ENCODE data around the gene TCF12.

Gene TCF12

GRCh38 chr15:56969265-56969895 is 50.9 kb downstream of the TCF12 start:
- Histone ChIP-seq H3K27me3 (replicated peaks; ENCODE audit: control insufficient read depth, insufficient read depth, low read length, poor library complexity, severe bottlenecking) (no peaks in the 10 kb centered on the region), H3K4me1 (ENCODE audit: control insufficient read depth, insufficient read depth, low read length, poor library complexity, severe bottlenecking) (no peaks in the 10 kb centered on the region), H3K36me3 (ENCODE audit: control insufficient read depth, insufficient read depth, low read length) (no peaks in the 10 kb centered on the region), H3K4me3 (ENCODE audit: insufficient read depth, low read depth, low read length, poor library complexity, severe bottlenecking) (no peak overlapping the region), H3K9me3 (ENCODE audit: control insufficient read depth, low read length) (no peaks in the 10 kb centered on the region), H3K27ac (ENCODE audit: insufficient read depth, low read length, poor library complexity, severe bottlenecking) (no peak overlapping the region)
- DNase-seq: no peak

- no peak for DNase-seq
- no peak overlapping the region for H3K4me3 ChIP-seq (ENCODE audit: insufficient read depth, low read depth, low read length, poor library complexity, severe bottlenecking)
- no peak overlapping the region for H3K27ac ChIP-seq (ENCODE audit: insufficient read depth, low read length, poor library complexity, severe bottlenecking)
- no peaks in the 10 kb centered on the region for H3K4me1 ChIP-seq (ENCODE audit: control insufficient read depth, insufficient read depth, low read length, poor library complexity, severe bottlenecking)
- H3K27me3 ChIP-seq (replicated peaks; ENCODE audit: control insufficient read depth, insufficient read depth, low read length, poor library complexity, severe bottlenecking): no peaks in the 10 kb centered on the region
- no peaks in the 10 kb centered on the region for H3K9me3 ChIP-seq (ENCODE audit: control insufficient read depth, low read length)
- H3K36me3 ChIP-seq (ENCODE audit: control insufficient read depth, insufficient read depth, low read length): no peaks in the 10 kb centered on the region
Observed at GRCh38 chr15:56971571-56971970, 53.1 kb downstream of the TCF12 start.

GRCh38 chr15:56972016-56972415 is 53.6 kb downstream of the TCF12 start:
- no peaks in the 10 kb centered on the region for H3K9me3 ChIP-seq (ENCODE audit: control insufficient read depth, low read length)
- no peaks in the 10 kb centered on the region for H3K4me1 ChIP-seq (ENCODE audit: control insufficient read depth, insufficient read depth, low read length, poor library complexity, severe bottlenecking)
- no peak overlapping the region for H3K4me3 ChIP-seq (ENCODE audit: insufficient read depth, low read depth, low read length, poor library complexity, severe bottlenecking)
- H3K27ac ChIP-seq (ENCODE audit: insufficient read depth, low read length, poor library complexity, severe bottlenecking): no peak overlapping the region
- no peaks in the 10 kb centered on the region for H3K27me3 ChIP-seq (replicated peaks; ENCODE audit: control insufficient read depth, insufficient read depth, low read length, poor library complexity, severe bottlenecking)
- DNase-seq: no peak
- no peaks in the 10 kb centered on the region for H3K36me3 ChIP-seq (ENCODE audit: control insufficient read depth, insufficient read depth, low read length)

DNA sequence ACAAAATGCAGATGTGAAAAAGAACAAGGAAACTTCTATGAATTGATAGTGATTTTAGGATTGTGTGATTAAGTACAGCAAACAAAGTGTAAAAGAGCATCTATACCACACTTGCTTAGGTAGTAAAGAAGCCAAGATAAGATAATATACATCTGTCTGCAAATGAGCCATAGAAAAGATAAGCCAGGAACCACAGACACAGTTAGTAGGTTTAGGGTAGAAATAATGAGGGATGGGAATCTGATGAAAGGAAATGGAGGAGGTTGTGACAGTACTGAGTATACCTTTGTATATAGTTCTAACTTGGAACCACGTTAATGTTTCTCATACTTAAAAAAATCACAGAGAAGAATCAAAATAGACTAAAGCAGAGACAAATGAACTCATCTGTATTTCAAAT is 54.0 kb downstream of the TCF12 start:
- H3K4me3 ChIP-seq (ENCODE audit: insufficient read depth, low read depth, low read length, poor library complexity, severe bottlenecking): no peak overlapping the region
- H3K9me3 ChIP-seq (ENCODE audit: control insufficient read depth, low read length): no peaks in the 10 kb centered on the region
- no peaks in the 10 kb centered on the region for H3K4me1 ChIP-seq (ENCODE audit: control insufficient read depth, insufficient read depth, low read length, poor library complexity, severe bottlenecking)
- no peak overlapping the region for H3K27ac ChIP-seq (ENCODE audit: insufficient read depth, low read length, poor library complexity, severe bottlenecking)
- DNase-seq: no peak
- H3K27me3 ChIP-seq (replicated peaks; ENCODE audit: control insufficient read depth, insufficient read depth, low read length, poor library complexity, severe bottlenecking): no peaks in the 10 kb centered on the region
- H3K36me3 ChIP-seq (ENCODE audit: control insufficient read depth, insufficient read depth, low read length): no peaks in the 10 kb centered on the region

- no peaks in the 10 kb centered on the region for H3K27me3 ChIP-seq (replicated peaks; ENCODE audit: control insufficient read depth, insufficient read depth, low read length, poor library complexity, severe bottlenecking)
- DNase-seq: no peak
- no peak overlapping the region for H3K4me3 ChIP-seq (ENCODE audit: insufficient read depth, low read depth, low read length, poor library complexity, severe bottlenecking)
- no peaks in the 10 kb centered on the region for H3K36me3 ChIP-seq (ENCODE audit: control insufficient read depth, insufficient read depth, low read length)
- no peaks in the 10 kb centered on the region for H3K9me3 ChIP-seq (ENCODE audit: control insufficient read depth, low read length)
- no peak overlapping the region for H3K27ac ChIP-seq (ENCODE audit: insufficient read depth, low read length, poor library complexity, severe bottlenecking)
- H3K4me1 ChIP-seq (ENCODE audit: control insufficient read depth, insufficient read depth, low read length, poor library complexity, severe bottlenecking): no peaks in the 10 kb centered on the region
Observed at GRCh38 chr15:56973463-56973862, 55.0 kb downstream of the TCF12 start.

DNA sequence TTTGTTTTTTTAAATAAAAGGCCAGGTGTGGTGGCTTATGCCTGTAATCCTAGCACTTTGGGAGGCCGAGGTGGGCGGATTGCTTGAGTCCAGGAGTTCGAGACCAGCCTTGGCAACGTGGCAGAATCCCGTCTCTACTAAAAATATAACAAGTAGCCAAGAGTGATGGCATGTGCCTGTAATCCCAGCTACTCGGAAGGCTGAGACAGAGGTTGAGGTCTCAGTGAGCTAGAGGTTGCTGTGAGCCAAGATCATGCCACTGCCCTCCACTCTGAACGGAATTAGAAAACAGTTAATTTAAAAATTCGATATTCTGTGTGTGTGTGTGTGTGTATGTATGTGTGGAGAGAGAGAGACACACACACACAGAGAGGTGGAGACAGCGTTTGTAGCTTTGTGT is 58.8 kb downstream of the TCF12 start:
- no peak for DNase-seq
- Histone ChIP-seq H3K27ac (ENCODE audit: insufficient read depth, low read length, poor library complexity, severe bottlenecking) (no peak overlapping the region), H3K4me3 (ENCODE audit: insufficient read depth, low read depth, low read length, poor library complexity, severe bottlenecking) (no peak overlapping the region)

DNA sequence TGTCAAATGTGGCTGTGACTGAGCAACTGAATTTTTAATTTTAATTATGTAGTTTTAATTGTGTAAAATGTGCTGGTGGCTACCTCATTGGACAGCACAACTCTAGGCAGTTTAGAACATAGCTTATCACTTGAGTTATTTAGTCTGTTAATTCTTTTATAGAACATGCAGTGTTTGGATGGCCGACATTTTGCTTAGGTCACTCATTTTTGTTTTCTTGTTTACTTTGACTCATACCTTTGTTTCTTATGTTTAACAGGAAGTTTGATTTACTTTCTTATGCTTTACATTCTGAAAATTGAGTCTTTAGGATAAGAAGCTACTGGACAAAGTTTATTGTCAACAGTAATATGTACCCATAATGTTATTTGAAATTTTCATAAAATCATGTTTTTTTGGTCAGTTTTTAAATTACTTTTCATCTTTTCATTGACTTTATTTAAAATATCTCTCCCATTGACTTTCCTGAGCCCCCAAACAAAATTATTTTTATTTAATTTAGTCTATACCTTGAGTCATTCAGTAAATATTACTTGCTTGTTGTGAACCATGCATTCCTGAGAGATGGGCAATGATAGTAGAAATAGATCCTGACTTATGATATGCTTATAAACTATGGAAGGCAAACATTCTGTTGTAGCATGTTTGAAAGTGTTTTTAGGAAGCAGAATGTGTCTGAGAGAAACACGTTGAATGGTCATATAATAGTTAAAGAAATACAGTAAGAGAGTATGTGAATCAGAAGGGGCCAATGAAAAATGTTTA is 60.6 kb downstream of the TCF12 start:
- Histone ChIP-seq H3K4me3 (ENCODE audit: insufficient read depth, low read depth, low read length, poor library complexity, severe bottlenecking) (no peak overlapping the region), H3K4me1 (ENCODE audit: control insufficient read depth, insufficient read depth, low read length, poor library complexity, severe bottlenecking) (no peaks in the 10 kb centered on the region), H3K36me3 (ENCODE audit: control insufficient read depth, insufficient read depth, low read length) (no peaks in the 10 kb centered on the region), H3K9me3 (ENCODE audit: control insufficient read depth, low read length) (no peaks in the 10 kb centered on the region), H3K27me3 (replicated peaks; ENCODE audit: control insufficient read depth, insufficient read depth, low read length, poor library complexity, severe bottlenecking) (no peaks in the 10 kb centered on the region), H3K27ac (ENCODE audit: insufficient read depth, low read length, poor library complexity, severe bottlenecking) (no peak overlapping the region)
- no peak for DNase-seq

More for the DNA sequence above, 58.8 kb downstream of the TCF12 start:
- H3K9me3 ChIP-seq (ENCODE audit: control insufficient read depth, low read length): no peaks in the 10 kb centered on the region
- H3K27me3 ChIP-seq (replicated peaks; ENCODE audit: control insufficient read depth, insufficient read depth, low read length, poor library complexity, severe bottlenecking): no peaks in the 10 kb centered on the region
- H3K4me1 ChIP-seq (ENCODE audit: control insufficient read depth, insufficient read depth, low read length, poor library complexity, severe bottlenecking): no peaks in the 10 kb centered on the region
- no peaks in the 10 kb centered on the region for H3K36me3 ChIP-seq (ENCODE audit: control insufficient read depth, insufficient read depth, low read length)

- Histone ChIP-seq H3K9me3 (ENCODE audit: control insufficient read depth, low read length) (no peaks in the 10 kb centered on the region), H3K4me3 (ENCODE audit: insufficient read depth, low read depth, low read length, poor library complexity, severe bottlenecking) (no peak overlapping the region), H3K36me3 (ENCODE audit: control insufficient read depth, insufficient read depth, low read length) (no peaks in the 10 kb centered on the region), H3K4me1 (ENCODE audit: control insufficient read depth, insufficient read depth, low read length, poor library complexity, severe bottlenecking) (no peaks in the 10 kb centered on the region), H3K27me3 (replicated peaks; ENCODE audit: control insufficient read depth, insufficient read depth, low read length, poor library complexity, severe bottlenecking) (no peaks in the 10 kb centered on the region), H3K27ac (ENCODE audit: insufficient read depth, low read length, poor library complexity, severe bottlenecking) (no peak overlapping the region)
- DNase-seq: no peak
Observed at GRCh38 chr15:56980473-56980872, 62.0 kb downstream of the TCF12 start.

GRCh38 chr15:56981160-56981559 is 62.7 kb downstream of the TCF12 start:
- Histone ChIP-seq H3K9me3 (ENCODE audit: control insufficient read depth, low read length) (no peaks in the 10 kb centered on the region), H3K4me3 (ENCODE audit: insufficient read depth, low read depth, low read length, poor library complexity, severe bottlenecking) (no peak overlapping the region), H3K4me1 (ENCODE audit: control insufficient read depth, insufficient read depth, low read length, poor library complexity, severe bottlenecking) (no peaks in the 10 kb centered on the region), H3K27ac (ENCODE audit: insufficient read depth, low read length, poor library complexity, severe bottlenecking) (no peak overlapping the region), H3K36me3 (ENCODE audit: control insufficient read depth, insufficient read depth, low read length) (no peaks in the 10 kb centered on the region), H3K27me3 (replicated peaks; ENCODE audit: control insufficient read depth, insufficient read depth, low read length, poor library complexity, severe bottlenecking) (no peaks in the 10 kb centered on the region)
- DNase-seq: no peak

GRCh38 chr15:56982987-56983386 is 64.5 kb downstream of the TCF12 start:
- H3K4me3 ChIP-seq (ENCODE audit: insufficient read depth, low read depth, low read length, poor library complexity, severe bottlenecking): no peak overlapping the region
- H3K4me1 ChIP-seq (ENCODE audit: control insufficient read depth, insufficient read depth, low read length, poor library complexity, severe bottlenecking): no peaks in the 10 kb centered on the region
- no peak for DNase-seq
- H3K9me3 ChIP-seq (ENCODE audit: control insufficient read depth, low read length): no peaks in the 10 kb centered on the region
- no peaks in the 10 kb centered on the region for H3K27me3 ChIP-seq (replicated peaks; ENCODE audit: control insufficient read depth, insufficient read depth, low read length, poor library complexity, severe bottlenecking)
- H3K27ac ChIP-seq (ENCODE audit: insufficient read depth, low read length, poor library complexity, severe bottlenecking): no peak overlapping the region
- no peaks in the 10 kb centered on the region for H3K36me3 ChIP-seq (ENCODE audit: control insufficient read depth, insufficient read depth, low read length)
